Activated T-helper 1 cell treated with anti-CD3 and anti-CD28 coated beads, Interleukin-2, amount 50 U/mL, for 16 hours (primary cell): ENCODE results near the gene ETV3.
A peak's percentile ranks its signal among the peaks of the same experiment; 100 is the strongest.

Experiments used
- DNase-seq, 2 donors: peaks; one replicate each; pipeline ENCODE4 v3.0.0-alpha.2; 2020; ENCODE audit warnings: low read depth in 1 of 2, low spot score in 1 of 2

The ETV3 gene

GRCh38 chr1:157162345-157162744, 24.1 kb upstream of the ETV3 start:
- DNase-seq, result no peak

- DNase-seq, result no peak
Measured at GRCh38 chr1:157161901-157162300, 23.7 kb upstream of the ETV3 start.

- DNase-seq, result no peak
Measured at GRCh38 chr1:157158967-157159366, 20.8 kb upstream of the ETV3 start.

GRCh38 chr1:157157501-157158190, 19.5 kb upstream of the ETV3 start:
- no peak for DNase-seq

GRCh38 chr1:157156058-157156541, 17.9 kb upstream of the ETV3 start:
- DNase-seq, result peak; percentile 57 to 67

- DNase-seq, result no peak
Measured at GRCh38 chr1:157155658-157156057, 17.5 kb upstream of the ETV3 start.

- no peak for DNase-seq
Measured at GRCh38 chr1:157154940-157155514, 16.8 kb upstream of the ETV3 start.

GRCh38 chr1:157154291-157154690, 16.1 kb upstream of the ETV3 start:
- no peak for DNase-seq

GRCh38 chr1:157153746-157154145, 15.6 kb upstream of the ETV3 start:
- no peak for DNase-seq

- no peak for DNase-seq
Measured at GRCh38 chr1:157152510-157152909, 14.3 kb upstream of the ETV3 start.

- no peak for DNase-seq
Measured at GRCh38 chr1:157151506-157151905, 13.3 kb upstream of the ETV3 start.

- no peak for DNase-seq
Measured at GRCh38 chr1:157151073-157151472, 12.9 kb upstream of the ETV3 start.

- no peak for DNase-seq
Measured at GRCh38 chr1:157150631-157151030, 12.4 kb upstream of the ETV3 start.

- DNase-seq, result no peak
Measured at GRCh38 chr1:157147906-157148700, 9.9 kb upstream of the ETV3 start.

- no peak for DNase-seq
Measured at GRCh38 chr1:157147037-157147436, 8.8 kb upstream of the ETV3 start.

GRCh38 chr1:157146244-157146643, 8.0 kb upstream of the ETV3 start:
- no peak for DNase-seq

GRCh38 chr1:157145076-157145475, 6.9 kb upstream of the ETV3 start:
- no peak for DNase-seq

- DNase-seq, result no peak
Measured at GRCh38 chr1:157144509-157144908, 6.3 kb upstream of the ETV3 start.

- no peak for DNase-seq
Measured at GRCh38 chr1:157142765-157143423, 4.7 kb upstream of the ETV3 start.

- DNase-seq, result no peak
Measured at GRCh38 chr1:157142201-157142600, 4.0 kb upstream of the ETV3 start.

- DNase-seq, result no peak
Measured at GRCh38 chr1:157141212-157141855, 3.1 kb upstream of the ETV3 start.
